Lower leg skin (tissue), 3 donors: ENCODE results near the gene ZNF444.

Experiments used
- CTCF ChIP-seq, 3 donors: fragments of 450-650 bp; IDR thresholded peaks; one replicate each; pipeline ENCODE4 v1.5.1; 2016; ENCODE audit warnings: antibody characterized with exemption in 3 of 3, mild to moderate bottlenecking in 3 of 3, moderate library complexity in 2 of 3
- POLR2A ChIP-seq, 2 donors: fragments of 450-650 bp; IDR thresholded peaks; one replicate each; pipeline ENCODE4 v1.6.1; 2016 to 2017; ENCODE audit warnings: antibody characterized with exemption in 2 of 2, mild to moderate bottlenecking in 1 of 2, moderate library complexity in 1 of 2

GRCh38 chr19:56125806-56126590 lies 15.1 kb upstream of the ZNF444 start:
- TF ChIP-seq CTCF (IDR thresholded peaks at IDR 0.05) (no peak), POLR2A (IDR thresholded peaks at IDR 0.05) (no peak)
